ENCODE results near the gene HTRA3. TPM values are rescaled to one million over a fixed set of nuclear protein-coding genes. Genes with fewer than 3 reads are reported as not detected.

HTRA3 gene
- total RNA-seq, 1 experiment from 2014 or later, result 0.64 TPM

DNA sequence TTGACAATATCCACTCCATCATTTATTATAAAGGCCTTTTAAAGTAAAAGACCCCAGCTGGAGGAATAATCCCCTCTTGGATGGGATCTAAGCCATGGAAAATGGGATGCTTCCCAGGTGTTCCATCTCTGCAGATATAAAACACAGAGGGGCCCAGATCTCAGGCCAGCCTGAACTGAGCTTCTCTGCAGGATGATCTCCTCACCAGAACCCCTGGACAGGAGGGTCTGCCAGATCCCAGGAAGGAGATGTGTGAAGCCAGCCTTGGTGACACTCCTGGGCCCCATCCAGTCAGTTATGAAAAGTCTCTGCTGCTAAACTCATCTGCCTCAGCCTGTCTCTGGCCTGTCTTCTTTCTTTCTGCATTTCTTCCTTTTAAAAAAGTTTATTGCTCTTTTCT is 56.7 kb downstream of the HTRA3 start:
- intact Hi-C loops (cut with micrococcal nuclease; ENCODE audit: unreplicated experiment), result no loop called here
- TF ChIP-seq, protein P1, sequence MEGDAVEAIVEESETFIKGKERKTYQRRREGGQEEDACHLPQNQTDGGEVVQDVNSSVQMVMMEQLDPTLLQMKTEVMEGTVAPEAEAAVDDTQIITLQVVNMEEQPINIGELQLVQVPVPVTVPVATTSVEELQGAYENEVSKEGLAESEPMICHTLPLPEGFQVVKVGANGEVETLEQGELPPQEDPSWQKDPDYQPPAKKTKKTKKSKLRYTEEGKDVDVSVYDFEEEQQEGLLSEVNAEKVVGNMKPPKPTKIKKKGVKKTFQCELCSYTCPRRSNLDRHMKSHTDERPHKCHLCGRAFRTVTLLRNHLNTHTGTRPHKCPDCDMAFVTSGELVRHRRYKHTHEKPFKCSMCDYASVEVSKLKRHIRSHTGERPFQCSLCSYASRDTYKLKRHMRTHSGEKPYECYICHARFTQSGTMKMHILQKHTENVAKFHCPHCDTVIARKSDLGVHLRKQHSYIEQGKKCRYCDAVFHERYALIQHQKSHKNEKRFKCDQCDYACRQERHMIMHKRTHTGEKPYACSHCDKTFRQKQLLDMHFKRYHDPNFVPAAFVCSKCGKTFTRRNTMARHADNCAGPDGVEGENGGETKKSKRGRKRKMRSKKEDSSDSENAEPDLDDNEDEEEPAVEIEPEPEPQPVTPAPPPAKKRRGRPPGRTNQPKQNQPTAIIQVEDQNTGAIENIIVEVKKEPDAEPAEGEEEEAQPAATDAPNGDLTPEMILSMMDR (conservative IDR thresholded peaks at IDR 0.05; ENCODE audit: low read depth, low read length), result no peak
- no peak for TF ChIP-seq EZH2 (IDR thresholded peaks at IDR 0.05; ENCODE audit: borderline replicate concordance, low read depth, low read length, poor library complexity, severe bottlenecking)
- Histone ChIP-seq H3K36me3 (ENCODE audit: insufficient read depth, low read length, poor library complexity, severe bottlenecking) (no peaks in the 10 kb centered on the region), H3K4me1 (ENCODE audit: insufficient read depth, low read length, poor library complexity, severe bottlenecking) (no peaks in the 10 kb centered on the region), H3K27me3 (replicated peaks; ENCODE audit: insufficient read depth, low read depth, low read length, poor library complexity) (no peaks in the 10 kb centered on the region), H3K27ac (ENCODE audit: low read depth, low read length, poor library complexity, severe bottlenecking) (no peak overlapping the region), H3K9me3 (ENCODE audit: low read depth, low read length, poor library complexity, severe bottlenecking) (no peaks in the 10 kb centered on the region), H3K4me3 (ENCODE audit: low read depth, low read length, poor library complexity, severe bottlenecking) (no peak overlapping the region)
- no peak for DNase-seq (ENCODE audit: low spot score)
- ChIA-PET POLR2A (ENCODE audit: low non-redundant PET) (no interaction called here), CTCF (no interaction called here)
- no TSS peak for BruUV-seq (replicated peaks)

DNA sequence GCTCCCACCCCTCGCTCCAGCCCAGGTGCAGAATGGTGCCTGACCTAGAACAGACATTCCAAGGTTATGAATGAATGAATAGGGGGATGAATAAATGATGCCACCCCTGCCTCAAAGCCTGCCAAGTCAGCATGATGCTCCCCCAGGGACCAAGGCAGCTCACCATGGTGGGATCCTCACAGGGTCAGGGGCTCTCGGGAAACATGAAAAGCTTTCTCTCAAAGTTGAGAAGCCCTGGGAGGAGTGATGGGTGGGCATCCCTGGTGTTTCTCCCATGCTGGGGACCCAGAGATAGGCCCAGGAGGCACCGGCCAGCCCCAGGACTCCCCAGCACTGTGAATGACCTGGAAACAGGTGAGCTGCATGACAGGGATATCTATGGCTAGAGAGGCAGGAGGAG is 58.9 kb downstream of the HTRA3 start:
- no peak for DNase-seq (ENCODE audit: low spot score)
- TF ChIP-seq, protein P1 (conservative IDR thresholded peaks at IDR 0.05; ENCODE audit: low read depth, low read length), result no peak
- no peak for TF ChIP-seq EZH2 (IDR thresholded peaks at IDR 0.05; ENCODE audit: borderline replicate concordance, low read depth, low read length, poor library complexity, severe bottlenecking)
- Histone ChIP-seq H3K4me3 (ENCODE audit: low read depth, low read length, poor library complexity, severe bottlenecking) (no peak overlapping the region), H3K9me3 (ENCODE audit: low read depth, low read length, poor library complexity, severe bottlenecking) (no peaks in the 10 kb centered on the region), H3K4me1 (ENCODE audit: insufficient read depth, low read length, poor library complexity, severe bottlenecking) (no peaks in the 10 kb centered on the region), H3K27ac (ENCODE audit: low read depth, low read length, poor library complexity, severe bottlenecking) (no peak overlapping the region), H3K27me3 (replicated peaks; ENCODE audit: insufficient read depth, low read depth, low read length, poor library complexity) (no peaks in the 10 kb centered on the region), H3K36me3 (ENCODE audit: insufficient read depth, low read length, poor library complexity, severe bottlenecking) (no peaks in the 10 kb centered on the region)
- intact Hi-C loops (cut with micrococcal nuclease; ENCODE audit: unreplicated experiment), result no loop called here
- POLR2A ChIA-PET (ENCODE audit: low non-redundant PET), result no interaction called here
- BruUV-seq (replicated peaks), result no TSS peak
- CTCF ChIA-PET, result no interaction called here

DNA sequence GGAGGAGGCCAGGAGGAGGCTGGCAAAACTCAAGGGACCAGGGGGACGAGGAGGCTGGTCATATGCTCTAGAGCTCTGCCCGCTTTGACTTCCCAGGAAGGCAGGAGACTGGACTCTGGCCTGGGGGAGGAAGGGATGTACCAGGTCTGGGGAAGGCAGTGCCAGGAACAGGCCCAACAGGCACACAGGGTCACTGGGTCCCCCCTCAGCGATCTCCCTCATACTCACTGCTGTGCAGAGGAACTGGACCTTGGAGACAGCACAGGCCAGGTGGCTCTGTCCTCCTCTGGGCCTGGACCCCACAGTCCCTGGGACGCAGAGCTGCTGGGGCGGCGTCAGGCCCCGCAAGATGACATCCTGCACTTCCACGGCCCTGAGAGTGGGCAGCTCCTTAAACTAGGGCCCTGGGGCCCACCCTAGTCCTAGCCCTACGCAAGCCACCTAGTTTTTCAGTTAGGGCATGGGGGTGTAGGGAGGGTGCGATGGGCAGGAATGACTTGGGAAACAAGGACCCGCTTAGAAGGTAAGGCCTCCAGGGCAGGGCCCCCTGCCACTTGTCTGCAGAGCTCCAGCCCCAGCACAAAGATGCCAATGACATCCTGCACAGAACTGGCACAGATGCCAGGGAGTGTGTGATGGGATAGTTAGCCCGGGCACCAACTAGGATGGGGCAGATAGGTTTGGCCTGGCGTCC is 59.5 kb downstream of the HTRA3 start:
- no peaks in the 10 kb centered on the region for H3K36me3 ChIP-seq (ENCODE audit: insufficient read depth, low read length, poor library complexity, severe bottlenecking)
- H3K4me3 ChIP-seq (ENCODE audit: low read depth, low read length, poor library complexity, severe bottlenecking), result no peak overlapping the region
- BruUV-seq (replicated peaks), result no TSS peak
- POLR2A ChIA-PET (ENCODE audit: low non-redundant PET), result no interaction called here
- DNase-seq (ENCODE audit: low spot score), result no peak
- H3K4me1 ChIP-seq (ENCODE audit: insufficient read depth, low read length, poor library complexity, severe bottlenecking), result no peaks in the 10 kb centered on the region
- no peak overlapping the region for H3K27ac ChIP-seq (ENCODE audit: low read depth, low read length, poor library complexity, severe bottlenecking)
- TF ChIP-seq EZH2 (IDR thresholded peaks at IDR 0.05; ENCODE audit: borderline replicate concordance, low read depth, low read length, poor library complexity, severe bottlenecking), result no peak
- TF ChIP-seq, protein P1 (conservative IDR thresholded peaks at IDR 0.05; ENCODE audit: low read depth, low read length), result no peak
- CTCF ChIA-PET, result no interaction called here
- intact Hi-C loops (cut with micrococcal nuclease; ENCODE audit: unreplicated experiment), result no loop called here
- no peaks in the 10 kb centered on the region for H3K27me3 ChIP-seq (replicated peaks; ENCODE audit: insufficient read depth, low read depth, low read length, poor library complexity)
- no peaks in the 10 kb centered on the region for H3K9me3 ChIP-seq (ENCODE audit: low read depth, low read length, poor library complexity, severe bottlenecking)
